Psoas muscle (tissue), 8 donors: ENCODE data around the gene FLNC. TPM values are rescaled to one million over a fixed set of nuclear protein-coding genes. Genes with fewer than 3 reads are reported as not detected.

Experiments
- ATAC-seq, 4 donors: fragments of 200-7000 bp; cut with Tn5 transposase; one replicate each; pipeline ENCODE4 v1.9.1; 2020; ENCODE audit warnings: moderate library complexity in 3 of 4, mild to moderate bottlenecking in 2 of 4
- DNase-seq, 2 donors: peaks; one replicate each; pipeline ENCODE4 v3.0.0-alpha.2; 2020
- H3K27ac ChIP-seq: fragments of 200-600 bp; one replicate; pipeline ENCODE4 v1.8.0; 2022
- H3K27me3 ChIP-seq, 3 donors: fragments of 200-600 bp in 1 of 3; one replicate each; pipeline versions ENCODE4 v1.6.1 to v1.8.0; 2013 to 2022; ENCODE audit warnings: low read length in 2 of 3, mild to moderate bottlenecking in 2 of 3, moderate library complexity in 1 of 3; ENCODE audit not compliant: insufficient read depth in 3 of 3
- H3K36me3 ChIP-seq, 2 donors: fragments of 200-600 bp in 1 of 2; one replicate each; pipeline versions ENCODE4 v1.6.1 to v1.8.0; 2013 to 2022; ENCODE audit warnings: low read depth in 1 of 2, mild to moderate bottlenecking in 1 of 2, moderate library complexity in 1 of 2; ENCODE audit not compliant: insufficient read depth in 1 of 2
- H3K4me1 ChIP-seq: fragments of 200-600 bp; one replicate; pipeline ENCODE4 v1.8.0; 2022
- H3K4me3 ChIP-seq: fragments of 200-600 bp; one replicate; pipeline ENCODE4 v1.8.0; 2022; ENCODE audit warnings: mild to moderate bottlenecking
- H3K9me3 ChIP-seq: fragments of 200-600 bp; one replicate; pipeline ENCODE4 v1.8.0; 2022
- WGBS, 3 donors: extraction: QIAGEN DNeasy Blood & Tissue Kit; methylation state at CpG; one replicate each; pipeline versions ENCODE4 v1.1.6 to v1.1.7; 2013; 5-methylcytosine and 5-hydroxymethylcytosine counted together
- intact Hi-C, 2 donors: fragments of 100-400 bp; cut with DNase I; formaldehyde crosslinking; loops; one replicate each; pipeline versions ENCODE4 v1.11.0 to v1.14.2; 2022
- polyA plus RNA-seq, 3 donors: library from polyadenylated mRNA; stranded (reverse); fragments of 200-250 nt; gene quantifications; one replicate each; pipeline ENCODE4 v1.2.3, GENCODE V29; 2013
- total RNA-seq, 4 donors: library from RNA; stranded (reverse); fragmentation: NEBNext Ultra II Directional in 2 of 4; extraction: Animal tissue kit (Norgen Biotek cat#: 25700) in 2 of 4; gene quantifications; one replicate each; pipeline versions ENCODE4 v1.2.1 to v1.2.4, GENCODE V29; 2021 to 2023
- TF ChIP-seq, protein P1 (sequence below): fragments of 200-600 bp; IDR thresholded peaks from one replicate; pipeline ENCODE4 v1.8.0; 2022; ENCODE audit warnings: antibody characterized with exemption
- donor health status: healthy with polysubstance abuse.
- donor health status: DM: no; HTN: no; CAD: no; lungs with moderate emphysema.
- donor health status: Bipolar disorder and iron deficiency.
- donor health status: healthy.
- donor health status: DM: yes; HTN: yes; CAD: no.
- donor health status: DM: no; HTN: no; CAD: no.
- donor health status: DM: no; HTN: no; CAD: no.
- donor health status: DM: yes; HTN: yes; CAD: no.

Gene FLNC
- total and polyA plus RNA-seq, 7 donors, result 1,080 to 6,311 (median 4,011) TPM

DNA sequence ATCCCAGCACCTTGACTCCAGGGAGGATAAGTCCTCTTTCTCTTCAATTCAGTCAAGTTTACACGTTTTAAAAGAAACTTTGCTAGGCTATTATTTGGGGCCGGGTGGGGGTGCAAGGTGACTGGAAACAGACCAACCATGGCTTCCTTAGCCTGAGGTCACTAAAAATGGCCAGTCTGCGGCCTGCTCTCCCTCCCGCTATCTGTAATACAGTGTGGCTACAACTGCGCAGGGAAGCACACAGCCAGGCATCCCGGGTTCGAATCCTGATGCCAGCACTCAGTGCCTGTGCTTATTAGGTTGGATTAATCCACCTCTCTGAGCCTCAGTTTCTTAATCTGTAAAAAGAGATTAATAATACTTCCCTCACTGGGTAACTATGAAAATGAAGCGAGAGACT lies 51.9 kb downstream of the FLNC start:
- H3K4me1 ChIP-seq, result peaks cover 12% of the 10 kb centered on the region
- no peak for ATAC-seq
- H3K9me3 ChIP-seq, result no peaks in the 10 kb centered on the region
- no peaks in the 10 kb centered on the region for H3K27me3 ChIP-seq
- TF ChIP-seq, protein P1, sequence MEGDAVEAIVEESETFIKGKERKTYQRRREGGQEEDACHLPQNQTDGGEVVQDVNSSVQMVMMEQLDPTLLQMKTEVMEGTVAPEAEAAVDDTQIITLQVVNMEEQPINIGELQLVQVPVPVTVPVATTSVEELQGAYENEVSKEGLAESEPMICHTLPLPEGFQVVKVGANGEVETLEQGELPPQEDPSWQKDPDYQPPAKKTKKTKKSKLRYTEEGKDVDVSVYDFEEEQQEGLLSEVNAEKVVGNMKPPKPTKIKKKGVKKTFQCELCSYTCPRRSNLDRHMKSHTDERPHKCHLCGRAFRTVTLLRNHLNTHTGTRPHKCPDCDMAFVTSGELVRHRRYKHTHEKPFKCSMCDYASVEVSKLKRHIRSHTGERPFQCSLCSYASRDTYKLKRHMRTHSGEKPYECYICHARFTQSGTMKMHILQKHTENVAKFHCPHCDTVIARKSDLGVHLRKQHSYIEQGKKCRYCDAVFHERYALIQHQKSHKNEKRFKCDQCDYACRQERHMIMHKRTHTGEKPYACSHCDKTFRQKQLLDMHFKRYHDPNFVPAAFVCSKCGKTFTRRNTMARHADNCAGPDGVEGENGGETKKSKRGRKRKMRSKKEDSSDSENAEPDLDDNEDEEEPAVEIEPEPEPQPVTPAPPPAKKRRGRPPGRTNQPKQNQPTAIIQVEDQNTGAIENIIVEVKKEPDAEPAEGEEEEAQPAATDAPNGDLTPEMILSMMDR, result no peak
- H3K4me3 ChIP-seq, result no peak overlapping the region
- no peak overlapping the region for H3K27ac ChIP-seq
- 89 to 95% (median 90%) methylated on average over 8 of the region's 8 CpGs for WGBS, 3 donors
- H3K36me3 ChIP-seq, result no peaks in the 10 kb centered on the region
- DNase-seq, result no peak
- intact Hi-C loops, result loop anchor here (5.0 kb wide), 3 partner anchors 210 to 410 kb away; partner anchors contain the start of gene GARIN1A (in 1 of the 2)

GRCh38 chr7:128883622-128884448 lies 53.6 kb downstream of the FLNC start:
- peak; percentile 37 to 66 (median 49) for ATAC-seq
- no peaks in the 10 kb centered on the region for H3K27me3 ChIP-seq
- DNase-seq, result peak; percentile 86 to 92
- TF ChIP-seq, protein P1, result peak; percentile 95
- intact Hi-C loops, result loop anchor here (5.0 kb wide), 3 partner anchors 212 to 412 kb away; partner anchors contain the start of gene GARIN1A (in 1 of the 2)
- no peaks in the 10 kb centered on the region for H3K36me3 ChIP-seq
- H3K4me3 ChIP-seq, result no peak overlapping the region
- peaks cover 12% of the 10 kb centered on the region for H3K4me1 ChIP-seq
- no peak overlapping the region for H3K27ac ChIP-seq
- 40 to 50% (median 40%) methylated on average over 17 to 19 of the region's 19 CpGs for WGBS, 3 donors
- H3K9me3 ChIP-seq, result no peaks in the 10 kb centered on the region

GRCh38 chr7:128884561-128885369 lies 54.6 kb downstream of the FLNC start:
- peaks cover 0 to 7% (median 0%) of the 10 kb centered on the region in 3 donors for H3K27me3 ChIP-seq
- H3K4me3 ChIP-seq, result no peak overlapping the region
- intact Hi-C loops, result loop anchor here (5.0 kb wide), 3 partner anchors 212 to 412 kb away; partner anchors contain the start of gene GARIN1A (in 1 of the 2)
- DNase-seq, result peak in 1 of 2 donors; percentile 49
- H3K36me3 ChIP-seq, result no peaks in the 10 kb centered on the region
- H3K4me1 ChIP-seq, result peaks cover 10% of the 10 kb centered on the region
- ATAC-seq, result no peak
- TF ChIP-seq, protein P1, result no peak
- H3K9me3 ChIP-seq, result no peaks in the 10 kb centered on the region
- 80 to 84% (median 80%) methylated on average over 25 to 26 of the region's 26 CpGs for WGBS, 3 donors
- no peak overlapping the region for H3K27ac ChIP-seq

GRCh38 chr7:128885370-128886187 lies 55.4 kb downstream of the FLNC start:
- DNase-seq (peak in 1 of 2 donors; percentile 30), ATAC-seq (no peak)
- peaks cover 0 to 7% (median 4%) of the 10 kb centered on the region in 3 donors for H3K27me3 ChIP-seq
- H3K27ac ChIP-seq, result no peak overlapping the region
- no peaks in the 10 kb centered on the region for H3K36me3 ChIP-seq
- 87 to 91% (median 90%) methylated on average over 9 to 10 of the region's 10 CpGs for WGBS, 3 donors
- intact Hi-C loops, result no loop called here
- TF ChIP-seq, protein P1, result no peak
- no peak overlapping the region for H3K4me3 ChIP-seq
- H3K9me3 ChIP-seq, result no peaks in the 10 kb centered on the region
- peaks cover 1% of the 10 kb centered on the region for H3K4me1 ChIP-seq
